Ishikawa (cell line): ENCODE results near the gene SLC38A10.

Source experiments
- EGR1 ChIP-seq: IDR thresholded peaks from 2 replicates; pipeline ENCODE4 v1.6.1; 2012
- TCF12 ChIP-seq: IDR thresholded peaks from 2 replicates; pipeline ENCODE4 v1.6.1; 2012; ENCODE audit warnings: low read depth
- TEAD4 ChIP-seq: IDR thresholded peaks from 2 replicates; pipeline ENCODE4 v1.6.1; 2012
- YY1 ChIP-seq: IDR thresholded peaks from 2 replicates; pipeline ENCODE4 v1.6.1; 2012; ENCODE audit warnings: low read depth
- ZBTB7A ChIP-seq: IDR thresholded peaks from 2 replicates; pipeline ENCODE4 v1.6.1; 2012; ENCODE audit warnings: low read depth
- TF ChIP-seq, protein P1 (sequence below): IDR thresholded peaks from 2 replicates; pipeline ENCODE4 v1.6.1; 2012
- TF ChIP-seq, protein P2 (sequence below): IDR thresholded peaks from 2 replicates; pipeline ENCODE4 v1.6.1; 2012

DNA sequence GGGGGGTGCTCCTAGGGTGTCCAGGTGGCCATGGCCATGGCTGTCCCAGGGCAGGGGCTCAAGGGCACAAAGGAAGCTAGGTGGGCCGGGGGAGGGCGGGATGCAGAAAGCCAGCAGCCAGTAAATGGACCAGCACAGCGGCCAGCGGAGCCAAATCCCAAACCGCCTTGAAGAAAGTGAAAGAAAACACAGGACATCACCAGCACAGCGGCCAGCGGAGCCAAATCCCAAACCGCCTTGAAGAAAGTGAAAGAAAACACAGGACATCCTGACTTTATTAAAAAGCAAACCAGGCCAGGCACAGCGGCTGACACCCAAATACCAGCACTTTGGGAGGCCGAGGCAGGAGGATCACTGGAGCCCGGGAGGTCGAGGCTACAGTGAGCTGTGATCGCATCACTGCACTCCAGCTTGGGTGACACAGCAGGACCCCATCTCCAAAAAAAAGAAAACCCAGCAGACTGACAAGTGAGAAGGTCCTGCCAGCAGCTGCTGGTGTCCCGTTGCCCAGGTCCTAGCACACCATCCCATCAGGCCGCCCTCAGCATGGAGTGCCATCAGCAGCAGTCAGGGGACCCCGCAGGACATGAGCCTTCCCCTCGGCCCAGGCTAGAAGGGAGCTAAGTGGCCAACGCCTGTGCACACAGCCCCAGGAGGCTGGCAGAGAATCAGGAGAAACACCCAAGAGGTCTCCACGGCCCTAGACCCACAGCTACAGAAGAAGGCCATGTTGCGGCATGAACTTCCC, 17.0 kb downstream of the SLC38A10 start:
- TF ChIP-seq, protein P1, sequence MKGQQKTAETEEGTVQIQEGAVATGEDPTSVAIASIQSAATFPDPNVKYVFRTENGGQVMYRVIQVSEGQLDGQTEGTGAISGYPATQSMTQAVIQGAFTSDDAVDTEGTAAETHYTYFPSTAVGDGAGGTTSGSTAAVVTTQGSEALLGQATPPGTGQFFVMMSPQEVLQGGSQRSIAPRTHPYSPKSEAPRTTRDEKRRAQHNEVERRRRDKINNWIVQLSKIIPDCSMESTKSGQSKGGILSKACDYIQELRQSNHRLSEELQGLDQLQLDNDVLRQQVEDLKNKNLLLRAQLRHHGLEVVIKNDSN = no peak
- no peak for TF ChIP-seq YY1
- no peak for TF ChIP-seq EGR1
- no peak for TF ChIP-seq ZBTB7A
- no peak for TF ChIP-seq TCF12
- TF ChIP-seq TEAD4 = no peak
- TF ChIP-seq, protein P2, sequence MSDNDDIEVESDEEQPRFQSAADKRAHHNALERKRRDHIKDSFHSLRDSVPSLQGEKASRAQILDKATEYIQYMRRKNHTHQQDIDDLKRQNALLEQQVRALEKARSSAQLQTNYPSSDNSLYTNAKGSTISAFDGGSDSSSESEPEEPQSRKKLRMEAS = no peak
